ENCODE results near the gene YWHAE.

DNA sequence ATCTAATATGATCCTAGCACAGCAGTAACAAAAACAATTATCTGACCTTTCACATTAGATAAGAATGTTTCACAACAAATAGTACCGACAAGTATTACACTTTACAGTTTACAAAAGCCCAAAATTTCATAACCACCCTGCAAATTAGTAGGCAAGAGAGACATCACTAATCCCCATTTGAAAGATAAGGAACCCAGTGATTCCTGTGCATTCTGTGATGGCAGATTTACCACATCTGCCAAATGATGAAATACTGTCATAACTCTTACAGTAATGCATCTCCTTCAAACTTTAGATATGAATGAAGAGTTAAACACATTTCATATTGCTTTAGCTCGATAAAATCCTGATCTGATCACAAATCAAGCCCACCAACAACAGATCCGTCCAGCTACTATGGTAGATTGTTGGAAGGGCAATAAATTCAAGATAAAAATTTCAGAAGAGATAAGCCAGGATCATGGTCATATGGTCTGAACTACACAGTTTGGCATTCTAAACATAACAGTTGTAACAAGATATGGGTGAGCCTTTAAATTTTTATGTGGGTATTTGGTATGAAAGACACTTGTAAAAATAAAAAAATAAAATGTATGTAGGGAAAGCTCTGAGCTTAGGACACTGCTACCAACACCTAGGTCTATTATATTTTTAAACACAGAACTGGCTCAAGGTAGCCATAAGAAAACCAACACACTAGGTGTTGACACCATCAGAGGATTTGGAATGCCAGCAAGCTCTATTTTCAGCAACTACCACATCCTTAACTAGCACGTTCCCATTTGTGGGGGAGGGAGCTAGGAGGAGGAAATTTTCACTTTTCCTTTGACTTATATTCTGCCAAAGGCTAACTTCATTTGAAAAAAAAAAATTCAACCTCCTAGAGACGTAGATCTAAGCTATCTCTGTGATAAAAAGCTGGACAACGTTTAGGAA is 9.3 kb downstream of the YWHAE start:
- TF ChIP-seq, protein P1, sequence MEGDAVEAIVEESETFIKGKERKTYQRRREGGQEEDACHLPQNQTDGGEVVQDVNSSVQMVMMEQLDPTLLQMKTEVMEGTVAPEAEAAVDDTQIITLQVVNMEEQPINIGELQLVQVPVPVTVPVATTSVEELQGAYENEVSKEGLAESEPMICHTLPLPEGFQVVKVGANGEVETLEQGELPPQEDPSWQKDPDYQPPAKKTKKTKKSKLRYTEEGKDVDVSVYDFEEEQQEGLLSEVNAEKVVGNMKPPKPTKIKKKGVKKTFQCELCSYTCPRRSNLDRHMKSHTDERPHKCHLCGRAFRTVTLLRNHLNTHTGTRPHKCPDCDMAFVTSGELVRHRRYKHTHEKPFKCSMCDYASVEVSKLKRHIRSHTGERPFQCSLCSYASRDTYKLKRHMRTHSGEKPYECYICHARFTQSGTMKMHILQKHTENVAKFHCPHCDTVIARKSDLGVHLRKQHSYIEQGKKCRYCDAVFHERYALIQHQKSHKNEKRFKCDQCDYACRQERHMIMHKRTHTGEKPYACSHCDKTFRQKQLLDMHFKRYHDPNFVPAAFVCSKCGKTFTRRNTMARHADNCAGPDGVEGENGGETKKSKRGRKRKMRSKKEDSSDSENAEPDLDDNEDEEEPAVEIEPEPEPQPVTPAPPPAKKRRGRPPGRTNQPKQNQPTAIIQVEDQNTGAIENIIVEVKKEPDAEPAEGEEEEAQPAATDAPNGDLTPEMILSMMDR (conservative IDR thresholded peaks at IDR 0.05; ENCODE audit: low read depth, low read length) = no peak
- TF ChIP-seq EZH2 (IDR thresholded peaks at IDR 0.05; ENCODE audit: borderline replicate concordance, low read depth, low read length, poor library complexity, severe bottlenecking) = no peak

All from A673 (cell line).